Peyer's patch (tissue), 4 donors: Measurements from ENCODE around the gene RHCE. TPM values are rescaled to one million over a fixed set of nuclear protein-coding genes. Genes with fewer than 3 reads are reported as not detected.
"Not testable (repeated sequence)": the region's sequence is repeated elsewhere in the genome, so short reads cannot be mapped to it uniquely, and the experiment has no call there.

Source experiments
- DNase-seq, 3 donors: peaks; one replicate each; pipeline ENCODE4 v3.0.0-alpha.2; 2017 to 2019
- H3K27ac ChIP-seq, 4 donors: fragments of 200-600 bp; sonication (generic); one replicate each; pipeline ENCODE4 v1.5.1; 2016 to 2019
- H3K27me3 ChIP-seq, 2 donors: fragments of 200-600 bp; sonication (generic); one replicate each; pipeline ENCODE4 v1.5.1; 2019
- H3K36me3 ChIP-seq, 3 donors: fragments of 200-600 bp; sonication (generic); one replicate each; pipeline ENCODE4 v1.5.1; 2016 to 2019
- H3K4me1 ChIP-seq, 4 donors: fragments of 200-600 bp; sonication (generic); one replicate each; pipeline ENCODE4 v1.5.1; 2016 to 2019
- H3K4me3 ChIP-seq, 4 donors: fragments of 200-600 bp; sonication (generic); 1 replicate in 3 of 4; 2 replicates in 1 of 4; pipeline ENCODE4 v1.5.1; 2016 to 2019; ENCODE audit warnings: mild to moderate bottlenecking in 1 of 4
- H3K9me3 ChIP-seq, 4 donors: fragments of 200-600 bp; sonication (generic); one replicate each; pipeline ENCODE4 v1.5.1; 2016 to 2019; ENCODE audit warnings: mild to moderate bottlenecking in 1 of 4
- POLR2A ChIP-seq, 2 donors: fragments of 450-650 bp; IDR thresholded peaks; one replicate each; pipeline ENCODE4 v1.5.1; 2017; ENCODE audit warnings: antibody characterized with exemption in 2 of 2, mild to moderate bottlenecking in 2 of 2, moderate library complexity in 2 of 2
- total RNA-seq, 4 donors: library from RNA; depleted of rRNA; stranded (reverse); fragments of >200 nt; gene quantifications; one replicate each; pipeline ENCODE4 v1.1.0, GENCODE V29; 2016
- TF ChIP-seq, protein P1 (sequence below), 6 experiments: fragments of 450-650 bp in 4 of 6; fragments of 200-600 bp in 2 of 6; sonication (generic) in 1 of 6; IDR thresholded peaks; one replicate each; pipeline ENCODE4 v1.5.1; 2017 to 2019; ENCODE audit warnings: antibody characterized with exemption in 6 of 6, mild to moderate bottlenecking in 3 of 6, moderate library complexity in 1 of 6

Gene RHCE
- total RNA-seq, 4 donors from 2014 or later = 0.70 TPM; not detected in 3

DNA sequence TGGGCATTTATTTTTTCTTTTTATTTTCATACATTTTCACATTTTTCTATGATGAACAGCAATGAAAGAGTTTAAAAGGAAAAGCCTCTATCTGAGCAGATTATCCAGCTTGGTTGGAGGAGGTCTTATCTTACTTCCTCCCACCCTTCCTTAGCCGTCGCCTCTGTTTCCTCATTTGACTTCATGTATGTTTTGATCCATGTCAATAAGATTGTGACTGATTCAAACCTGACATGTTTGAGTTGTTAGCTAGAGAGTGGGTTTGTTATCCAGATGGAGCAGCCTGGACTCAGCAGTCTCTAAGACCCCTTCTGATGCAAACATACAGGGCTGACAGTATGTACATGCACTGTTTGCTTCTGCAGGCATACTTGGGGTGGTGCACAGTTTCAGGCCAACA lies 41.2 kb upstream of the RHCE start:
- Histone ChIP-seq H3K4me3 (no peak overlapping the region), H3K4me1 (no peaks in the 10 kb centered on the region), H3K27me3 (no peaks in the 10 kb centered on the region), H3K9me3 (no peaks in the 10 kb centered on the region), H3K27ac (no peak overlapping the region), H3K36me3 (peaks cover 0 to 16% (median 0%) of the 10 kb centered on the region in 3 donors)
- TF ChIP-seq, protein P1, sequence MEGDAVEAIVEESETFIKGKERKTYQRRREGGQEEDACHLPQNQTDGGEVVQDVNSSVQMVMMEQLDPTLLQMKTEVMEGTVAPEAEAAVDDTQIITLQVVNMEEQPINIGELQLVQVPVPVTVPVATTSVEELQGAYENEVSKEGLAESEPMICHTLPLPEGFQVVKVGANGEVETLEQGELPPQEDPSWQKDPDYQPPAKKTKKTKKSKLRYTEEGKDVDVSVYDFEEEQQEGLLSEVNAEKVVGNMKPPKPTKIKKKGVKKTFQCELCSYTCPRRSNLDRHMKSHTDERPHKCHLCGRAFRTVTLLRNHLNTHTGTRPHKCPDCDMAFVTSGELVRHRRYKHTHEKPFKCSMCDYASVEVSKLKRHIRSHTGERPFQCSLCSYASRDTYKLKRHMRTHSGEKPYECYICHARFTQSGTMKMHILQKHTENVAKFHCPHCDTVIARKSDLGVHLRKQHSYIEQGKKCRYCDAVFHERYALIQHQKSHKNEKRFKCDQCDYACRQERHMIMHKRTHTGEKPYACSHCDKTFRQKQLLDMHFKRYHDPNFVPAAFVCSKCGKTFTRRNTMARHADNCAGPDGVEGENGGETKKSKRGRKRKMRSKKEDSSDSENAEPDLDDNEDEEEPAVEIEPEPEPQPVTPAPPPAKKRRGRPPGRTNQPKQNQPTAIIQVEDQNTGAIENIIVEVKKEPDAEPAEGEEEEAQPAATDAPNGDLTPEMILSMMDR (IDR thresholded peaks at IDR 0.05) = no peak
- no peak for TF ChIP-seq POLR2A (IDR thresholded peaks at IDR 0.05)
- DNase-seq = no peak

DNA sequence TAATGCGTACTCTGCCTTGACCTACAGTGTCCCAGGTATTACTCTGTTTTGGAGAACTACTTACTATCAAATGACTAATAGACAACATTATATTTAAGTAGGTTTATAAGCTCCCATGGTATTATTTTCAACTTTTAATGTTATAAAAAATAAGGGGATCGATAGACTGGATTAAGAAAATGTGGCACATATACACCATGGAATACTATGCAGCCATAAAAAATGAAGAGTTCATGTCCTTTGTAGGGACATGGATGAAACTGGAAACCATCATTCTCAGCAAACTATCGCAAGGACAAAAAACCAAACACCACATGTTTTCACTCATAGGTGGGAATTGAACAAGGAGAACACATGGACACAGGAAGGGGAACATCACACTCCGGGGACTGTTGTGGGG lies 40.2 kb upstream of the RHCE start:
- H3K27me3 ChIP-seq, DNase-seq, H3K4me3 ChIP-seq, H3K4me1 ChIP-seq, H3K9me3 ChIP-seq, H3K27ac ChIP-seq: not testable (repeated sequence)
- H3K36me3 ChIP-seq = peaks cover 0 to 27% (median 0%) of the 10 kb centered on the region in 3 donors

DNA sequence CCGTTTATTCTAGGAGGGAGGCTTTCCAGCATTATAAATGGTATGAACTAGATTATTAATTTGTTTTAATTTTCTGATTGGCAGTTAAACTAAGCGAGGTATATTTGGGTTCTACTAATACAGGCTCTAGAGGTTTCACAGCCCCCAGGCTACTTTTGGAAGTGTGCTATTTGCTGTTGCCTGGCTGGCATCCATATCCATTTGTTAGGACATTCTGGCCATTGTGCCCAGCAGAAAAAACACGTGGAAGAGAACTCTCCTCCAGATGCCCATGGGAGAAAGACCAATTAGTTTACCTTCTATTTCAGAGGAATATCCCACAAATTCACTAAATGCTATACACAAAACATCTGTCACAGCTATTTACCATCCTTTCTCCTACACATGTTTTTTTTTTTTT lies 39.4 kb upstream of the RHCE start:
- no peaks in the 10 kb centered on the region for H3K4me1 ChIP-seq

DNA sequence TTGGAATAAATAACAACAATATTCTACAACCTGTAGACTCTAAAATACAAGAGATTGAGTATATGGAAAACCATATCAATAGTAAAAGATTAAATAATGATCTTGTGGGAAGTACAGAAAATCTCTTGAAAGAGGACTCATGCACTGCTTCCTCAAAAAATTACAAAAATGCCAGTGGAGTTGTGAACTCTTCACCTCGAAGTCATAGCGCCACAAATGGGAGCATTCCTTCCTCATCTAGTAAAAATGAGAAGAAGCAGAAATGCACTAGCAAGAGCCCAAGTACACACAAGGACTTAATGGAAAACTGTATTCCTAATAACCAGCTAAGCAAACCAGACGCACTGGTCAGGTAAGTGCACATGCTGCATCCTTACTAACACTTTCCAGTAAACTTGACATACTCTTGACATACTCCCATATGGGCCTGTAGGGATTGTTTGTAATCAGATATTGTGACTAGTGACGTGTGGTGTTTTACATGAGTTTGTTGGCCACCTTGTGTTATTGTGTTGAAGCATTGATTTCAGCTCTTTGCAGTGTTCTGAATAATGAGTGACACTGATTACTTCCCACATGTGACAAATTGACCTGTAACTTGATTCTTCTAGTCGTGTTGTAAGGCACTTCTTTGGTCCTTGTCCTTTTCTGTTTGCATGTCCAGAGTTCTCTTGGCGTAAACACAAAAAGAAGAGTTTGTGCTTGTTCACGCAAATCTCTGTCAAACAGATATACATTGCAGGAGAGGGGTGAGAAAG lies 38.1 kb upstream of the RHCE start:
- no peak overlapping the region for H3K27ac ChIP-seq
- TF ChIP-seq, protein P1 (IDR thresholded peaks at IDR 0.05) = no peak
- peaks cover 0 to 38% (median 0%) of the 10 kb centered on the region in 3 donors for H3K36me3 ChIP-seq
- H3K4me1 ChIP-seq = no peaks in the 10 kb centered on the region
- no peaks in the 10 kb centered on the region for H3K27me3 ChIP-seq
- DNase-seq = no peak
- H3K9me3 ChIP-seq = no peaks in the 10 kb centered on the region
- H3K4me3 ChIP-seq = no peak overlapping the region

More for the DNA sequence above, 39.4 kb upstream of the RHCE start:
- Histone ChIP-seq H3K9me3 (no peaks in the 10 kb centered on the region), H3K27me3 (no peaks in the 10 kb centered on the region), H3K36me3 (peaks cover 0 to 34% (median 0%) of the 10 kb centered on the region in 3 donors), H3K27ac (no peak overlapping the region), H3K4me3 (no peak overlapping the region)
- TF ChIP-seq, protein P1 (IDR thresholded peaks at IDR 0.05) = no peak
- TF ChIP-seq POLR2A (IDR thresholded peaks at IDR 0.05) = no peak
- DNase-seq = no peak

DNA sequence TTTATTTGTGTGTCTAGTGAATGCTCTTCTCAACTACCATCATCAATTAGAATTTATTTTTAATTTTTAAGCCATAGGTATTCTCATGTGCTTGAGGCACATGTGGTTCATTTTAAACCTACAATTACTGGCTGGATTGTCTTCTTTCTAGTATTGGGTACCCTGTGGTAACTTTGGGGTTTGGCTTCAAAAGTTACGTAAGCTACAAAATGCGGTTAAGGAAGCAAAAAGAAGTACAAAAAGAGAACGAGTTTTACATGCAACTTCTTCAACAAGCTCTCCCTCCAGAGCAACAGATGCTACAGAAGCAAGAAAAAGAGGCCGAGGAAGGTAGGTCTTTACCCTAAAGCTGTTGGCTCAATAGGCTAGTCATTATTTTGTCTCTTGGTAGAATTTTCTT lies 35.9 kb upstream of the RHCE start:
- Histone ChIP-seq H3K36me3 (peaks cover 0 to 38% (median 0%) of the 10 kb centered on the region in 3 donors), H3K4me1 (no peaks in the 10 kb centered on the region), H3K9me3 (no peaks in the 10 kb centered on the region), H3K27me3 (no peaks in the 10 kb centered on the region), H3K4me3 (no peak overlapping the region), H3K27ac (no peak overlapping the region)
- DNase-seq = no peak
- no peak for TF ChIP-seq POLR2A (IDR thresholded peaks at IDR 0.05)
- TF ChIP-seq, protein P1 (IDR thresholded peaks at IDR 0.05) = no peak

DNA sequence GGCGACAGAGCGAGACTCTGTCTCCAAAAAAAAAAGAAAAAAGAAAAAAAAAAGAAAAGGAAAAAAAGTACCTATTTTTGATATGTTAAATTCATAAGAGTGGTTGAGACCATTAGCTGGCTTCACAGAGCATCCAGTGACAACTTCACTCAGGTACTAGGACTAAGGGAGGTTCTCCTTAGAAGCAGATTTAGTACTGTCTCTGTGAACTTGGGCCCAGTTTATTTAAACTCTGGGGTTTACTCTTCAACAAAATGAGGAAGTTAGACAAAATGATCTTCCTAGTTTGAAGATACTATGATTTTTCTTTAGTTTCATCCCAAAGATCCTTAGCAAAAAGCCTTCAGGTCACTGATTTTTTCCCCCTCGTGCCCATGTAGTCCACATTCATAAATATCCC lies 31.3 kb upstream of the RHCE start:
- no peak overlapping the region for H3K4me3 ChIP-seq
- no peaks in the 10 kb centered on the region for H3K4me1 ChIP-seq
- peaks cover 0 to 53% (median 0%) of the 10 kb centered on the region in 3 donors for H3K36me3 ChIP-seq
- no peak overlapping the region for H3K27ac ChIP-seq
- H3K27me3 ChIP-seq = no peaks in the 10 kb centered on the region
- DNase-seq = no peak
- TF ChIP-seq, protein P1 (IDR thresholded peaks at IDR 0.05) = no peak
- no peak for TF ChIP-seq POLR2A (IDR thresholded peaks at IDR 0.05)
- no peaks in the 10 kb centered on the region for H3K9me3 ChIP-seq
